ENCODE data around the gene KDF1.

- no peak for TF ChIP-seq CTCF (conservative IDR thresholded peaks at IDR 0.05)
- TF ChIP-seq ZFX (IDR thresholded peaks at IDR 0.05), result no peak
Measured at GRCh38 chr1:26913754-26914619, 46.3 kb downstream of the KDF1 start, which contains the start of gene NR0B2.
